Measurements from ENCODE around the gene ZNF92.

DNA sequence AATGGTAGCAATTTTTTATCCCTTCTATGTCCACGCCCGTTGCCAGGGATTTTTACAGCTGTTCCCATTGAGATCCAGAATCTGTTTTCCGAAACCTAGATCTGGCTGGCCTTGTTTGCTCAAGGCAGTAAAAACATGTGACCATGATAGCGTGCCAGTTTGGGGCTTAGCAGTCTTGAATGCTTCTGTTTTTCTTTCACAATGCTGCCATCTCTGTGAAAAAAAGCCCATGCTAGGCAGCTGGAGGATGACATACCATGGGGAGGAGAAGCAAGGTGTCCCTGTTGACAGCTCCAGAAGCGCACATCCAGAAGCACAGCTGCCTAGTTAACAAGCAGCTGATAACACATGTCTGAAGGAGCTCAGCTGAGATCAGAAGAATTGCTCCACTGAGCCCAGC lies 2.2 kb upstream of the ZNF92 start:
- TF ChIP-seq, protein P1, sequence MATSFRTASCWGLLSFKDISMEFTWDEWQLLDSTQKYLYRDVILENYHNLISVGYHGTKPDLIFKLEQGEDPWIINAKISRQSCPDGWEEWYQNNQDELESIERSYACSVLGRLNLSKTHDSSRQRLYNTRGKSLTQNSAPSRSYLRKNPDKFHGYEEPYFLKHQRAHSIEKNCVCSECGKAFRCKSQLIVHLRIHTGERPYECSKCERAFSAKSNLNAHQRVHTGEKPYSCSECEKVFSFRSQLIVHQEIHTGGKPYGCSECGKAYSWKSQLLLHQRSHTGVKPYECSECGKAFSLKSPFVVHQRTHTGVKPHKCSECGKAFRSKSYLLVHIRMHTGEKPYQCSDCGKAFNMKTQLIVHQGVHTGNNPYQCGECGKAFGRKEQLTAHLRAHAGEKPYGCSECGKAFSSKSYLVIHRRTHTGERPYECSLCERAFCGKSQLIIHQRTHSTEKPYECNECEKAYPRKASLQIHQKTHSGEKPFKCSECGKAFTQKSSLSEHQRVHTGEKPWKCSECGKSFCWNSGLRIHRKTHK (tag by site-specific recombination; IDR thresholded peaks at IDR 0.05) = no peak
- TF ChIP-seq SP2 (tag by site-specific recombination; IDR thresholded peaks at IDR 0.05) (no peak), CTCF (tag by site-specific recombination; IDR thresholded peaks at IDR 0.05) (no peak), ZNF404 (tag by site-specific recombination; IDR thresholded peaks at IDR 0.05) (no peak), ZNF580 (tag by site-specific recombination; IDR thresholded peaks at IDR 0.05) (no peak), ZSCAN18 (tag by site-specific recombination; IDR thresholded peaks at IDR 0.05) (no peak), ZNF10 (tag by site-specific recombination; IDR thresholded peaks at IDR 0.05) (no peak), ZNF148 (tag by site-specific recombination; IDR thresholded peaks at IDR 0.05; ENCODE audit: borderline replicate concordance) (no peak), ZNF292 (tag by site-specific recombination; IDR thresholded peaks at IDR 0.05; ENCODE audit: borderline replicate concordance, low read depth) (no peak)
- TF ChIP-seq, protein P2, sequence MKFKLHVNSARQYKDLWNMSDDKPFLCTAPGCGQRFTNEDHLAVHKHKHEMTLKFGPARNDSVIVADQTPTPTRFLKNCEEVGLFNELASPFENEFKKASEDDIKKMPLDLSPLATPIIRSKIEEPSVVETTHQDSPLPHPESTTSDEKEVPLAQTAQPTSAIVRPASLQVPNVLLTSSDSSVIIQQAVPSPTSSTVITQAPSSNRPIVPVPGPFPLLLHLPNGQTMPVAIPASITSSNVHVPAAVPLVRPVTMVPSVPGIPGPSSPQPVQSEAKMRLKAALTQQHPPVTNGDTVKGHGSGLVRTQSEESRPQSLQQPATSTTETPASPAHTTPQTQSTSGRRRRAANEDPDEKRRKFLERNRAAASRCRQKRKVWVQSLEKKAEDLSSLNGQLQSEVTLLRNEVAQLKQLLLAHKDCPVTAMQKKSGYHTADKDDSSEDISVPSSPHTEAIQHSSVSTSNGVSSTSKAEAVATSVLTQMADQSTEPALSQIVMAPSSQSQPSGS (tag by site-specific recombination; IDR thresholded peaks at IDR 0.05; ENCODE audit: low read depth) = no peak
- TF ChIP-seq, protein P3, sequence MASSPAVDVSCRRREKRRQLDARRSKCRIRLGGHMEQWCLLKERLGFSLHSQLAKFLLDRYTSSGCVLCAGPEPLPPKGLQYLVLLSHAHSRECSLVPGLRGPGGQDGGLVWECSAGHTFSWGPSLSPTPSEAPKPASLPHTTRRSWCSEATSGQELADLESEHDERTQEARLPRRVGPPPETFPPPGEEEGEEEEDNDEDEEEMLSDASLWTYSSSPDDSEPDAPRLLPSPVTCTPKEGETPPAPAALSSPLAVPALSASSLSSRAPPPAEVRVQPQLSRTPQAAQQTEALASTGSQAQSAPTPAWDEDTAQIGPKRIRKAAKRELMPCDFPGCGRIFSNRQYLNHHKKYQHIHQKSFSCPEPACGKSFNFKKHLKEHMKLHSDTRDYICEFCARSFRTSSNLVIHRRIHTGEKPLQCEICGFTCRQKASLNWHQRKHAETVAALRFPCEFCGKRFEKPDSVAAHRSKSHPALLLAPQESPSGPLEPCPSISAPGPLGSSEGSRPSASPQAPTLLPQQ (tag by site-specific recombination; IDR thresholded peaks at IDR 0.05) = no peak

Measured in HEK293 (cell line).